GM15510 (cell line): ENCODE results near the gene EPHA3.

ENCODE experiments used
- POLR2A ChIP-seq: IDR thresholded peaks from 3 replicates; pipeline ENCODE4 v1.6.1; 2011; ENCODE audit warnings: borderline replicate concordance; ENCODE audit not compliant: insufficient read length; ENCODE audit errors: extremely low read depth

EPHA3 gene

GRCh38 chr3:89179355-89180001 lies 72.1 kb downstream of the EPHA3 start:
- no peak for TF ChIP-seq POLR2A

GRCh38 chr3:89180334-89180733 lies 72.9 kb downstream of the EPHA3 start:
- no peak for TF ChIP-seq POLR2A

GRCh38 chr3:89182056-89182455 lies 74.6 kb downstream of the EPHA3 start:
- no peak for TF ChIP-seq POLR2A

GRCh38 chr3:89184151-89184995 lies 77.0 kb downstream of the EPHA3 start:
- no peak for TF ChIP-seq POLR2A

- no peak for TF ChIP-seq POLR2A
Observed at GRCh38 chr3:89186456-89186855, 79.0 kb downstream of the EPHA3 start.

GRCh38 chr3:89198591-89198990 lies 91.2 kb downstream of the EPHA3 start:
- TF ChIP-seq POLR2A: no peak

GRCh38 chr3:89212619-89213018 lies 105.2 kb downstream of the EPHA3 start:
- TF ChIP-seq POLR2A: no peak

GRCh38 chr3:89216016-89216739 lies 108.8 kb downstream of the EPHA3 start:
- TF ChIP-seq POLR2A: no peak

- TF ChIP-seq POLR2A: no peak
Observed at GRCh38 chr3:89217148-89217685, 109.8 kb downstream of the EPHA3 start.

GRCh38 chr3:89221924-89222323 lies 114.5 kb downstream of the EPHA3 start:
- TF ChIP-seq POLR2A: no peak

- no peak for TF ChIP-seq POLR2A
Observed at GRCh38 chr3:89223188-89223587, 115.8 kb downstream of the EPHA3 start.

GRCh38 chr3:89227218-89227617 lies 119.8 kb downstream of the EPHA3 start:
- no peak for TF ChIP-seq POLR2A

- TF ChIP-seq POLR2A: no peak
Observed at GRCh38 chr3:89227634-89228033, 120.2 kb downstream of the EPHA3 start.

GRCh38 chr3:89232155-89232554 lies 124.7 kb downstream of the EPHA3 start:
- no peak for TF ChIP-seq POLR2A

- TF ChIP-seq POLR2A: no peak
Observed at GRCh38 chr3:89234620-89235019, 127.2 kb downstream of the EPHA3 start.
